Measurements from ENCODE around the gene SIK3. TPM values are rescaled to one million over a fixed set of nuclear protein-coding genes. Genes with fewer than 3 reads are reported as not detected.

The SIK3 gene
- total RNA-seq, 1 experiment from 2014 or later: 4.1 TPM

GRCh38 chr11:116991491-116991890 lies 106.7 kb downstream of the SIK3 start:
- Histone ChIP-seq H3K4me2 (ENCODE audit: low read depth, low read length, poor library complexity, severe bottlenecking) (no peak overlapping the region), H3K79me2 (ENCODE audit: low read length) (no peaks in the 10 kb centered on the region), H3K4me3 (ENCODE audit: low read length) (no peak overlapping the region), H3K9me3 (ENCODE audit: low read length) (no peaks in the 10 kb centered on the region), H3K27me3 (ENCODE audit: low read length) (no peaks in the 10 kb centered on the region), H2AFZ (ENCODE audit: low read length) (no peak overlapping the region), H3K4me1 (ENCODE audit: low read length) (no peaks in the 10 kb centered on the region), H4K20me1 (ENCODE audit: insufficient read depth, low read depth, low read length) (0 out of 2 replicates have a peak, but pooled peaks cover 6% of the 10 kb centered on the region), H3K9ac (ENCODE audit: low read length) (no peak overlapping the region), H3K9me2 (replicated peaks; ENCODE audit: insufficient read depth, low read length) (no peaks in the 10 kb centered on the region), H3K27ac (ENCODE audit: low read length) (no peak overlapping the region), H3K36me3 (ENCODE audit: insufficient read depth, low read length) (no peaks in the 10 kb centered on the region)
- no peak for DNase-seq

GRCh38 chr11:116990811-116991210 lies 107.4 kb downstream of the SIK3 start:
- H3K9ac ChIP-seq (ENCODE audit: low read length): no peak overlapping the region
- no peak overlapping the region for H3K27ac ChIP-seq (ENCODE audit: low read length)
- no peak overlapping the region for H2AFZ ChIP-seq (ENCODE audit: low read length)
- no peak overlapping the region for H3K4me2 ChIP-seq (ENCODE audit: low read depth, low read length, poor library complexity, severe bottlenecking)
- no peak overlapping the region for H3K4me3 ChIP-seq (ENCODE audit: low read length)
- no peaks in the 10 kb centered on the region for H3K36me3 ChIP-seq (ENCODE audit: insufficient read depth, low read length)
- H3K9me3 ChIP-seq (ENCODE audit: low read length): no peaks in the 10 kb centered on the region
- 0 out of 2 replicates have a peak, but pooled peaks cover 6% of the 10 kb centered on the region for H4K20me1 ChIP-seq (ENCODE audit: insufficient read depth, low read depth, low read length)
- no peaks in the 10 kb centered on the region for H3K27me3 ChIP-seq (ENCODE audit: low read length)
- H3K9me2 ChIP-seq (replicated peaks; ENCODE audit: insufficient read depth, low read length): no peaks in the 10 kb centered on the region
- H3K79me2 ChIP-seq (ENCODE audit: low read length): no peaks in the 10 kb centered on the region
- DNase-seq: no peak
- H3K4me1 ChIP-seq (ENCODE audit: low read length): no peaks in the 10 kb centered on the region

- no peak overlapping the region for H3K4me3 ChIP-seq (ENCODE audit: low read length)
- no peaks in the 10 kb centered on the region for H3K27me3 ChIP-seq (ENCODE audit: low read length)
- no peak overlapping the region for H2AFZ ChIP-seq (ENCODE audit: low read length)
- no peaks in the 10 kb centered on the region for H3K36me3 ChIP-seq (ENCODE audit: insufficient read depth, low read length)
- DNase-seq: no peak
- no peaks in the 10 kb centered on the region for H3K9me2 ChIP-seq (replicated peaks; ENCODE audit: insufficient read depth, low read length)
- no peak overlapping the region for H3K9ac ChIP-seq (ENCODE audit: low read length)
- H3K4me2 ChIP-seq (ENCODE audit: low read depth, low read length, poor library complexity, severe bottlenecking): no peak overlapping the region
- H3K79me2 ChIP-seq (ENCODE audit: low read length): no peaks in the 10 kb centered on the region
- no peak overlapping the region for H3K27ac ChIP-seq (ENCODE audit: low read length)
- no peaks in the 10 kb centered on the region for H3K9me3 ChIP-seq (ENCODE audit: low read length)
- H3K4me1 ChIP-seq (ENCODE audit: low read length): no peaks in the 10 kb centered on the region
- H4K20me1 ChIP-seq (ENCODE audit: insufficient read depth, low read depth, low read length): 0 out of 2 replicates have a peak, but pooled peaks cover 6% of the 10 kb centered on the region
These were observed 108.2 kb downstream of the SIK3 start for GRCh38 chr11:116990061-116990473.

DNA sequence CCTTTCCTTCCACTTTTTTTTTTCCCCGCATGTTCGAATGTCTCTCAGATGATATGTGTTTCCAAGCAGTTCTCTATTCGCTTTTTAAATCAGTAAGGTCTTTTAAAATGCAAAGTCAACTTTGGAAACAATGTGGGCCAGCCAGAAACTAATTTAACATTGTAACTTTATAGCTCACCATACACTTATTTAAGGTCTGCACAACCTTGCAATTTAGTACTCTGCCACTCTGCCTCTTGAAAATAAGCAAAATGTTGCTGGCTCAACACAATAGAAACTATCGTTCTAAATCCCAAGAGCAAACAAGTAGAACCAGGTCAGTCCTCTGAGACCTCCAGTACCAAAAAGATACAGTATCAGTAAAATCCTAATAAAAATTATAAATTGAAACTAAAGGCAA lies 109.0 kb downstream of the SIK3 start:
- H3K4me1 ChIP-seq (ENCODE audit: low read length): no peaks in the 10 kb centered on the region
- H3K27ac ChIP-seq (ENCODE audit: low read length): no peak overlapping the region

GRCh38 chr11:116986521-116987105 lies 111.6 kb downstream of the SIK3 start:
- Histone ChIP-seq H3K9me2 (replicated peaks; ENCODE audit: insufficient read depth, low read length) (no peaks in the 10 kb centered on the region), H3K9ac (ENCODE audit: low read length) (no peak overlapping the region), H3K36me3 (ENCODE audit: insufficient read depth, low read length) (no peaks in the 10 kb centered on the region), H3K4me2 (ENCODE audit: low read depth, low read length, poor library complexity, severe bottlenecking) (no peak overlapping the region), H3K4me3 (ENCODE audit: low read length) (no peak overlapping the region), H4K20me1 (ENCODE audit: insufficient read depth, low read depth, low read length) (no peaks in the 10 kb centered on the region), H3K4me1 (ENCODE audit: low read length) (no peaks in the 10 kb centered on the region), H3K9me3 (ENCODE audit: low read length) (no peaks in the 10 kb centered on the region), H3K27ac (ENCODE audit: low read length) (no peak overlapping the region), H2AFZ (ENCODE audit: low read length) (no peak overlapping the region), H3K27me3 (ENCODE audit: low read length) (no peaks in the 10 kb centered on the region), H3K79me2 (ENCODE audit: low read length) (no peaks in the 10 kb centered on the region)
- DNase-seq: no peak

More for the DNA sequence above, 109.0 kb downstream of the SIK3 start:
- Histone ChIP-seq H3K9ac (ENCODE audit: low read length) (no peak overlapping the region), H4K20me1 (ENCODE audit: insufficient read depth, low read depth, low read length) (0 out of 2 replicates have a peak, but pooled peaks cover 3% of the 10 kb centered on the region), H3K9me2 (replicated peaks; ENCODE audit: insufficient read depth, low read length) (no peaks in the 10 kb centered on the region), H3K27me3 (ENCODE audit: low read length) (no peaks in the 10 kb centered on the region), H2AFZ (ENCODE audit: low read length) (no peak overlapping the region), H3K4me3 (ENCODE audit: low read length) (no peak overlapping the region), H3K79me2 (ENCODE audit: low read length) (no peaks in the 10 kb centered on the region), H3K4me2 (ENCODE audit: low read depth, low read length, poor library complexity, severe bottlenecking) (no peak overlapping the region), H3K9me3 (ENCODE audit: low read length) (no peaks in the 10 kb centered on the region), H3K36me3 (ENCODE audit: insufficient read depth, low read length) (no peaks in the 10 kb centered on the region)
- DNase-seq: no peak

DNA sequence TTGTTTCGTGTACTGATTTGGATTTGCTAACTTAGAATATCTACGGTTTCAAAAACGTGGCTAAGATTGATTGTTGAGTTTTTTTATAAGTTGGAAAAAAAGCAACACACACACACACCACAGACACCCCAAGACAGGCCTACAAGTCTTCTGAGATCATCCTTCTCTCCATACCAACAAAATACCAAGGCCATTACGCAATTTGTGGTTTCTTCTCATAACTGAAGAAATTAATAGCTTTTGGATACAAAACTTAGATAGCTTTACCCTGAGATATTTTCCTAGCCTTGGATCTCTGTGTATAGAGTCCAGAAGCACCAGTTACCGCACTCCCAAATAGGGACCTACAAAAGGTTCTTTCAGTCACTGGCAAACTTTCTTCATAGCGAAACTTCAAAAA lies 113.6 kb downstream of the SIK3 start:
- H2AFZ ChIP-seq (ENCODE audit: low read length): no peak overlapping the region
- no peaks in the 10 kb centered on the region for H3K36me3 ChIP-seq (ENCODE audit: insufficient read depth, low read length)
- no peak overlapping the region for H3K9ac ChIP-seq (ENCODE audit: low read length)
- no peaks in the 10 kb centered on the region for H4K20me1 ChIP-seq (ENCODE audit: insufficient read depth, low read depth, low read length)
- H3K9me2 ChIP-seq (replicated peaks; ENCODE audit: insufficient read depth, low read length): no peaks in the 10 kb centered on the region
- no peak overlapping the region for H3K27ac ChIP-seq (ENCODE audit: low read length)
- H3K4me2 ChIP-seq (ENCODE audit: low read depth, low read length, poor library complexity, severe bottlenecking): no peak overlapping the region
- H3K4me3 ChIP-seq (ENCODE audit: low read length): no peak overlapping the region
- H3K9me3 ChIP-seq (ENCODE audit: low read length): no peaks in the 10 kb centered on the region
- no peak for DNase-seq
- no peaks in the 10 kb centered on the region for H3K4me1 ChIP-seq (ENCODE audit: low read length)
- no peaks in the 10 kb centered on the region for H3K79me2 ChIP-seq (ENCODE audit: low read length)
- no peaks in the 10 kb centered on the region for H3K27me3 ChIP-seq (ENCODE audit: low read length)

DNA sequence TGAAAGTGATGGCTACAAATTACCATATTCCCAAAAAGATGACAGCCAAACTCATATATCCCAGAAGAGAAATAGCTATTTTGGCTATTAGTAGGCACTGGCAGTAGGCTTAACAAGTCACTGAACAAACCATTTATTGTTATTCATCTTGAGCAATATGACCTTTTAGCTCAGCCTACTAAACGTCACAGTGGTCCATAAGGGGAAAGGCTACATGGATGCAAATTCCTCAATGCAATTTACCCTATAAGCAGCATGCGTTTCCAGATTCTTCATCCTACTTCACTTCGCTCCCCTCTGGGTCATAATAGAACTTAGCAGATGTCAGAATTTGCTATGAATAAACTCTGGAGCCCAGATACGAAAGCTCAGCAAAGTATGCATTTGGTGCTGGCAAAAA lies 114.0 kb downstream of the SIK3 start:
- Histone ChIP-seq H3K4me3 (ENCODE audit: low read length) (no peak overlapping the region), H3K4me2 (ENCODE audit: low read depth, low read length, poor library complexity, severe bottlenecking) (no peak overlapping the region), H2AFZ (ENCODE audit: low read length) (no peak overlapping the region), H3K9ac (ENCODE audit: low read length) (no peak overlapping the region), H3K27me3 (ENCODE audit: low read length) (no peaks in the 10 kb centered on the region), H3K79me2 (ENCODE audit: low read length) (no peaks in the 10 kb centered on the region), H3K27ac (ENCODE audit: low read length) (no peak overlapping the region), H4K20me1 (ENCODE audit: insufficient read depth, low read depth, low read length) (no peaks in the 10 kb centered on the region), H3K36me3 (ENCODE audit: insufficient read depth, low read length) (no peaks in the 10 kb centered on the region), H3K9me2 (replicated peaks; ENCODE audit: insufficient read depth, low read length) (no peaks in the 10 kb centered on the region), H3K4me1 (ENCODE audit: low read length) (no peaks in the 10 kb centered on the region), H3K9me3 (ENCODE audit: low read length) (no peaks in the 10 kb centered on the region)
- no peak for DNase-seq

- Histone ChIP-seq H3K4me3 (ENCODE audit: low read length) (no peak overlapping the region), H2AFZ (ENCODE audit: low read length) (no peak overlapping the region), H3K9me2 (replicated peaks; ENCODE audit: insufficient read depth, low read length) (no peaks in the 10 kb centered on the region), H3K79me2 (ENCODE audit: low read length) (no peaks in the 10 kb centered on the region), H3K9me3 (ENCODE audit: low read length) (no peaks in the 10 kb centered on the region), H3K4me1 (ENCODE audit: low read length) (no peaks in the 10 kb centered on the region), H3K4me2 (ENCODE audit: low read depth, low read length, poor library complexity, severe bottlenecking) (no peak overlapping the region), H3K36me3 (ENCODE audit: insufficient read depth, low read length) (no peaks in the 10 kb centered on the region), H4K20me1 (ENCODE audit: insufficient read depth, low read depth, low read length) (no peaks in the 10 kb centered on the region), H3K27me3 (ENCODE audit: low read length) (no peaks in the 10 kb centered on the region), H3K27ac (ENCODE audit: low read length) (no peak overlapping the region), H3K9ac (ENCODE audit: low read length) (no peak overlapping the region)
- DNase-seq: no peak
These were observed 116.9 kb downstream of the SIK3 start for GRCh38 chr11:116981266-116981885.

All from Karpas-422 (cell line).